ENCODE data around the gene TBC1D22A.

GRCh38 chr22:46815132-46815531 is 52.7 kb downstream of the TBC1D22A start:
- no peak for TF ChIP-seq CTCF (IDR thresholded peaks at IDR 0.05 in 4 of 5, conservative IDR thresholded peaks at IDR 0.05 in 1 of 5)
- no peak for TF ChIP-seq POLR2A (IDR thresholded peaks at IDR 0.05)

Data from gastrocnemius medialis (tissue), 4 donors.